Mammary epithelial cell (primary cell): ENCODE data around the gene TRAPPC11.

Experiments
- EZH2 ChIP-seq: IDR thresholded peaks from 2 replicates; pipeline ENCODE4 v1.6.1; 2012; ENCODE audit warnings: low read length, inconsistent platforms, borderline replicate concordance
- TF ChIP-seq, protein P1 (sequence below), 2 donors: IDR thresholded peaks in 1 of 2; conservative IDR thresholded peaks in 1 of 2; 2 replicates each; pipeline ENCODE4 v1.5.1; 2011 to 2012; ENCODE audit warnings: inconsistent platforms in 2 of 2, low read length in 2 of 2, mild to moderate bottlenecking in 2 of 2, control low read depth in 1 of 2, low read depth in 1 of 2; ENCODE audit not compliant: insufficient read depth in 1 of 2; ENCODE audit errors: extremely low read depth in 1 of 2

DNA sequence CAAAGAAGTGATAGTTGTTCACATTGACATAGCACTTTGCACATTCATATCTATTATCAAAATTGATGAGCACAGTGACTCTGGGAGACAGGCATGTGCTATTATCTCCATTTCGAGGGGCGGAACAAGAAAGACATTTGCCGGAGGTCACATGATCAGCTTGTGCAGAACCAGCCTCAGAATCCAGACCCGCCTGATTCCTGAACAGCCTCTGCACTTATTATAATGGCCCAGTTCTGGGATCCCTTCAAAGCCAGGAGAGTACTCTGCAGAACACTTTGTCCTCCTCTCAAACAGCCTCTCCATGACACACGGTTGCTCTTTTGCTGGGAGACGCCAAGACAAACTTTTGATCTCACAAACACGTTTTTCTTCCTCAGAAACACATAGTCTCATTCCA is 48.5 kb upstream of the TRAPPC11 start:
- TF ChIP-seq, protein P1, sequence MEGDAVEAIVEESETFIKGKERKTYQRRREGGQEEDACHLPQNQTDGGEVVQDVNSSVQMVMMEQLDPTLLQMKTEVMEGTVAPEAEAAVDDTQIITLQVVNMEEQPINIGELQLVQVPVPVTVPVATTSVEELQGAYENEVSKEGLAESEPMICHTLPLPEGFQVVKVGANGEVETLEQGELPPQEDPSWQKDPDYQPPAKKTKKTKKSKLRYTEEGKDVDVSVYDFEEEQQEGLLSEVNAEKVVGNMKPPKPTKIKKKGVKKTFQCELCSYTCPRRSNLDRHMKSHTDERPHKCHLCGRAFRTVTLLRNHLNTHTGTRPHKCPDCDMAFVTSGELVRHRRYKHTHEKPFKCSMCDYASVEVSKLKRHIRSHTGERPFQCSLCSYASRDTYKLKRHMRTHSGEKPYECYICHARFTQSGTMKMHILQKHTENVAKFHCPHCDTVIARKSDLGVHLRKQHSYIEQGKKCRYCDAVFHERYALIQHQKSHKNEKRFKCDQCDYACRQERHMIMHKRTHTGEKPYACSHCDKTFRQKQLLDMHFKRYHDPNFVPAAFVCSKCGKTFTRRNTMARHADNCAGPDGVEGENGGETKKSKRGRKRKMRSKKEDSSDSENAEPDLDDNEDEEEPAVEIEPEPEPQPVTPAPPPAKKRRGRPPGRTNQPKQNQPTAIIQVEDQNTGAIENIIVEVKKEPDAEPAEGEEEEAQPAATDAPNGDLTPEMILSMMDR (conservative IDR thresholded peaks at IDR 0.05 in 1 of 2, IDR thresholded peaks at IDR 0.05 in 1 of 2; ENCODE audit: extremely low read depth in 1 of 2, insufficient read depth in 1 of 2, low read depth in 1 of 2, low read length in 2 of 2), result no peak
- no peak for TF ChIP-seq EZH2
